ENCODE data around the gene LRRC45.

GRCh38 chr17:82010575-82011525, 12.3 kb upstream of the LRRC45 start:
- TF ChIP-seq EZH2phosphoT487 (conservative IDR thresholded peaks at IDR 0.05; ENCODE audit: low read length), result no peak
- TF ChIP-seq, protein P1, sequence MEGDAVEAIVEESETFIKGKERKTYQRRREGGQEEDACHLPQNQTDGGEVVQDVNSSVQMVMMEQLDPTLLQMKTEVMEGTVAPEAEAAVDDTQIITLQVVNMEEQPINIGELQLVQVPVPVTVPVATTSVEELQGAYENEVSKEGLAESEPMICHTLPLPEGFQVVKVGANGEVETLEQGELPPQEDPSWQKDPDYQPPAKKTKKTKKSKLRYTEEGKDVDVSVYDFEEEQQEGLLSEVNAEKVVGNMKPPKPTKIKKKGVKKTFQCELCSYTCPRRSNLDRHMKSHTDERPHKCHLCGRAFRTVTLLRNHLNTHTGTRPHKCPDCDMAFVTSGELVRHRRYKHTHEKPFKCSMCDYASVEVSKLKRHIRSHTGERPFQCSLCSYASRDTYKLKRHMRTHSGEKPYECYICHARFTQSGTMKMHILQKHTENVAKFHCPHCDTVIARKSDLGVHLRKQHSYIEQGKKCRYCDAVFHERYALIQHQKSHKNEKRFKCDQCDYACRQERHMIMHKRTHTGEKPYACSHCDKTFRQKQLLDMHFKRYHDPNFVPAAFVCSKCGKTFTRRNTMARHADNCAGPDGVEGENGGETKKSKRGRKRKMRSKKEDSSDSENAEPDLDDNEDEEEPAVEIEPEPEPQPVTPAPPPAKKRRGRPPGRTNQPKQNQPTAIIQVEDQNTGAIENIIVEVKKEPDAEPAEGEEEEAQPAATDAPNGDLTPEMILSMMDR (IDR thresholded peaks at IDR 0.05; ENCODE audit: insufficient read depth, low read length, poor library complexity, severe bottlenecking), result no peak
